HepG2 (cell line): ENCODE results near the gene ANO1.

Source experiments
- CBX5 ChIP-seq: sonication (generic); formaldehyde crosslinking; IDR thresholded peaks from 2 replicates; pipeline ENCODE4 v1.4.0; 2020; ENCODE audit warnings: missing genetic modification reagents, borderline replicate concordance
- EP300 ChIP-seq, 3 experiments: sonication (generic) in 1 of 3; formaldehyde crosslinking in 1 of 3; IDR thresholded peaks; 2 replicates each; pipeline versions ENCODE4 v1.5.1 to v1.6.1; 2011 to 2020; ENCODE audit warnings: low read depth in 2 of 3, low read length in 2 of 3, borderline replicate concordance in 1 of 3, improper control_type of control experiment in 1 of 3, mild to moderate bottlenecking in 1 of 3, missing genetic modification reagents in 1 of 3, moderate library complexity in 1 of 3
- HOXA3 ChIP-seq: sonication (generic); formaldehyde crosslinking; IDR thresholded peaks from 2 replicates; pipeline ENCODE4 v1.5.0; 2020; ENCODE audit warnings: missing genetic modification reagents
- MXI1 ChIP-seq: IDR thresholded peaks from 3 replicates; pipeline ENCODE4 v1.6.1; 2012; ENCODE audit warnings: low read depth, low read length, inconsistent platforms, borderline replicate concordance
- POLR2AphosphoS5 ChIP-seq: IDR thresholded peaks from 2 replicates; pipeline ENCODE4 v1.6.1; 2012; ENCODE audit warnings: low read depth, low read length
- RXRA ChIP-seq: sonication (generic); formaldehyde crosslinking; IDR thresholded peaks from 2 replicates; pipeline ENCODE4 v1.5.1; 2020; ENCODE audit warnings: missing genetic modification reagents
- SALL2 ChIP-seq: sonication (generic); formaldehyde crosslinking; IDR thresholded peaks from 2 replicates; pipeline ENCODE4 v1.8.1; 2023; ENCODE audit warnings: mild to moderate bottlenecking, missing genetic modification reagents, inconsistent platforms
- ZIK1 ChIP-seq: sonication (generic); formaldehyde crosslinking; IDR thresholded peaks from 2 replicates; pipeline ENCODE4 v1.5.0; 2020; ENCODE audit warnings: mild to moderate bottlenecking, low read depth, missing genetic modification reagents, borderline replicate concordance
- ZNF333 ChIP-seq: sonication (generic); formaldehyde crosslinking; IDR thresholded peaks from 2 replicates; pipeline ENCODE4 v1.4.0; 2020; ENCODE audit warnings: mild to moderate bottlenecking, missing genetic modification reagents, borderline replicate concordance
- ZNF589 ChIP-seq: sonication (generic); formaldehyde crosslinking; conservative IDR thresholded peaks from 2 replicates; pipeline ENCODE4 v1.8.0; 2022; ENCODE audit warnings: mild to moderate bottlenecking, moderate library complexity, missing genetic modification reagents
- TF ChIP-seq, protein P1 (sequence below): sonication (generic); formaldehyde crosslinking; IDR thresholded peaks from 2 replicates; pipeline ENCODE4 v1.9.0; 2021; ENCODE audit warnings: missing genetic modification reagents, borderline replicate concordance
- TF ChIP-seq, protein P2 (sequence below): sonication (generic); formaldehyde crosslinking; IDR thresholded peaks from 2 replicates; pipeline ENCODE4 v1.8.1; 2023; ENCODE audit warnings: missing genetic modification reagents, inconsistent platforms, borderline replicate concordance
- TF ChIP-seq, protein P3 (sequence below): sonication (generic); formaldehyde crosslinking; IDR thresholded peaks from one replicate; pipeline ENCODE4 v1.5.1; 2020; ENCODE audit warnings: mild to moderate bottlenecking, missing genetic modification reagents; ENCODE audit errors: not compliant biosample characterization
- TF ChIP-seq, protein P4 (sequence below): IDR thresholded peaks from 2 replicates; pipeline ENCODE4 v1.6.1; 2016; ENCODE audit warnings: control low read depth

DNA sequence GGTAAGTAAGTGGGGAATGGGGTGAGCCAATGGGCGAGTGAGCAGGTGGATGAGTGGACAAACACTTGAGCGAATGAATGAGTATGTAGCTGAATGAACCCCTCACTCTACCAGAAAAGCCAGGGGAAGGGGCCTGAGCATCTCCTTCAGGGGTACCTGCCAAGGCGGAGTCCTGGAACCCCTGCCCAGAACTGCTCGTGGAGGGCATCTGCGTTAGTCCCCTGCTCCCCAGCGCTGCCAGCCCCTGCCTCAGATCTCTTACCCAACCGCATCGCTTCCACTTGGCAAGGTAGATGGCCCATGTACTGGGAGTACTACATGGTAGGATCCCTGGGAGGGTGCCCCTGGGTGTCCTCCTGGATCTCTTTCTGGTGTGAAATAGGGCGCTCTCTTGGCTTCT, 7.4 kb upstream of the ANO1 start:
- TF ChIP-seq MXI1, result no peak
- no peak for TF ChIP-seq SALL2 (CRISPR knock-in tag)
- TF ChIP-seq POLR2AphosphoS5, result no peak
- no peak for TF ChIP-seq CBX5
- TF ChIP-seq, protein P1, sequence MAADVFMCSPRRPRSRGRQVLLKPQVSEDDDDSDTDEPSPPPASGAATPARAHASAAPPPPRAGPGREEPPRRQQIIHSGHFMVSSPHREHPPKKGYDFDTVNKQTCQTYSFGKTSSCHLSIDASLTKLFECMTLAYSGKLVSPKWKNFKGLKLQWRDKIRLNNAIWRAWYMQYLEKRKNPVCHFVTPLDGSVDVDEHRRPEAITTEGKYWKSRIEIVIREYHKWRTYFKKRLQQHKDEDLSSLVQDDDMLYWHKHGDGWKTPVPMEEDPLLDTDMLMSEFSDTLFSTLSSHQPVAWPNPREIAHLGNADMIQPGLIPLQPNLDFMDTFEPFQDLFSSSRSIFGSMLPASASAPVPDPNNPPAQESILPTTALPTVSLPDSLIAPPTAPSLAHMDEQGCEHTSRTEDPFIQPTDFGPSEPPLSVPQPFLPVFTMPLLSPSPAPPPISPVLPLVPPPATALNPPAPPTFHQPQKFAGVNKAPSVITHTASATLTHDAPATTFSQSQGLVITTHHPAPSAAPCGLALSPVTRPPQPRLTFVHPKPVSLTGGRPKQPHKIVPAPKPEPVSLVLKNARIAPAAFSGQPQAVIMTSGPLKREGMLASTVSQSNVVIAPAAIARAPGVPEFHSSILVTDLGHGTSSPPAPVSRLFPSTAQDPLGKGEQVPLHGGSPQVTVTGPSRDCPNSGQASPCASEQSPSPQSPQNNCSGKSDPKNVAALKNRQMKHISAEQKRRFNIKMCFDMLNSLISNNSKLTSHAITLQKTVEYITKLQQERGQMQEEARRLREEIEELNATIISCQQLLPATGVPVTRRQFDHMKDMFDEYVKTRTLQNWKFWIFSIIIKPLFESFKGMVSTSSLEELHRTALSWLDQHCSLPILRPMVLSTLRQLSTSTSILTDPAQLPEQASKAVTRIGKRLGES (CRISPR knock-in tag), result no peak
- no peak for TF ChIP-seq EP300 (IDR thresholded peaks at IDR 0.05; ENCODE audit: low read depth in 2 of 2, low read length in 2 of 2)
- no peak for TF ChIP-seq EP300 (CRISPR knock-in tag; IDR thresholded peaks at IDR 0.05; ENCODE audit: borderline replicate concordance)
- TF ChIP-seq, protein P2, sequence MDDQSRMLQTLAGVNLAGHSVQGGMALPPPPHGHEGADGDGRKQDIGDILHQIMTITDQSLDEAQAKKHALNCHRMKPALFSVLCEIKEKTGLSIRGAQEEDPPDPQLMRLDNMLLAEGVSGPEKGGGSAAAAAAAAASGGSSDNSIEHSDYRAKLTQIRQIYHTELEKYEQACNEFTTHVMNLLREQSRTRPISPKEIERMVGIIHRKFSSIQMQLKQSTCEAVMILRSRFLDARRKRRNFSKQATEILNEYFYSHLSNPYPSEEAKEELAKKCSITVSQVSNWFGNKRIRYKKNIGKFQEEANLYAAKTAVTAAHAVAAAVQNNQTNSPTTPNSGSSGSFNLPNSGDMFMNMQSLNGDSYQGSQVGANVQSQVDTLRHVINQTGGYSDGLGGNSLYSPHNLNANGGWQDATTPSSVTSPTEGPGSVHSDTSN (CRISPR knock-in tag), result no peak
- TF ChIP-seq RXRA, result no peak
- TF ChIP-seq HOXA3 (CRISPR knock-in tag), result no peak
- no peak for TF ChIP-seq ZNF333
- TF ChIP-seq, protein P3, sequence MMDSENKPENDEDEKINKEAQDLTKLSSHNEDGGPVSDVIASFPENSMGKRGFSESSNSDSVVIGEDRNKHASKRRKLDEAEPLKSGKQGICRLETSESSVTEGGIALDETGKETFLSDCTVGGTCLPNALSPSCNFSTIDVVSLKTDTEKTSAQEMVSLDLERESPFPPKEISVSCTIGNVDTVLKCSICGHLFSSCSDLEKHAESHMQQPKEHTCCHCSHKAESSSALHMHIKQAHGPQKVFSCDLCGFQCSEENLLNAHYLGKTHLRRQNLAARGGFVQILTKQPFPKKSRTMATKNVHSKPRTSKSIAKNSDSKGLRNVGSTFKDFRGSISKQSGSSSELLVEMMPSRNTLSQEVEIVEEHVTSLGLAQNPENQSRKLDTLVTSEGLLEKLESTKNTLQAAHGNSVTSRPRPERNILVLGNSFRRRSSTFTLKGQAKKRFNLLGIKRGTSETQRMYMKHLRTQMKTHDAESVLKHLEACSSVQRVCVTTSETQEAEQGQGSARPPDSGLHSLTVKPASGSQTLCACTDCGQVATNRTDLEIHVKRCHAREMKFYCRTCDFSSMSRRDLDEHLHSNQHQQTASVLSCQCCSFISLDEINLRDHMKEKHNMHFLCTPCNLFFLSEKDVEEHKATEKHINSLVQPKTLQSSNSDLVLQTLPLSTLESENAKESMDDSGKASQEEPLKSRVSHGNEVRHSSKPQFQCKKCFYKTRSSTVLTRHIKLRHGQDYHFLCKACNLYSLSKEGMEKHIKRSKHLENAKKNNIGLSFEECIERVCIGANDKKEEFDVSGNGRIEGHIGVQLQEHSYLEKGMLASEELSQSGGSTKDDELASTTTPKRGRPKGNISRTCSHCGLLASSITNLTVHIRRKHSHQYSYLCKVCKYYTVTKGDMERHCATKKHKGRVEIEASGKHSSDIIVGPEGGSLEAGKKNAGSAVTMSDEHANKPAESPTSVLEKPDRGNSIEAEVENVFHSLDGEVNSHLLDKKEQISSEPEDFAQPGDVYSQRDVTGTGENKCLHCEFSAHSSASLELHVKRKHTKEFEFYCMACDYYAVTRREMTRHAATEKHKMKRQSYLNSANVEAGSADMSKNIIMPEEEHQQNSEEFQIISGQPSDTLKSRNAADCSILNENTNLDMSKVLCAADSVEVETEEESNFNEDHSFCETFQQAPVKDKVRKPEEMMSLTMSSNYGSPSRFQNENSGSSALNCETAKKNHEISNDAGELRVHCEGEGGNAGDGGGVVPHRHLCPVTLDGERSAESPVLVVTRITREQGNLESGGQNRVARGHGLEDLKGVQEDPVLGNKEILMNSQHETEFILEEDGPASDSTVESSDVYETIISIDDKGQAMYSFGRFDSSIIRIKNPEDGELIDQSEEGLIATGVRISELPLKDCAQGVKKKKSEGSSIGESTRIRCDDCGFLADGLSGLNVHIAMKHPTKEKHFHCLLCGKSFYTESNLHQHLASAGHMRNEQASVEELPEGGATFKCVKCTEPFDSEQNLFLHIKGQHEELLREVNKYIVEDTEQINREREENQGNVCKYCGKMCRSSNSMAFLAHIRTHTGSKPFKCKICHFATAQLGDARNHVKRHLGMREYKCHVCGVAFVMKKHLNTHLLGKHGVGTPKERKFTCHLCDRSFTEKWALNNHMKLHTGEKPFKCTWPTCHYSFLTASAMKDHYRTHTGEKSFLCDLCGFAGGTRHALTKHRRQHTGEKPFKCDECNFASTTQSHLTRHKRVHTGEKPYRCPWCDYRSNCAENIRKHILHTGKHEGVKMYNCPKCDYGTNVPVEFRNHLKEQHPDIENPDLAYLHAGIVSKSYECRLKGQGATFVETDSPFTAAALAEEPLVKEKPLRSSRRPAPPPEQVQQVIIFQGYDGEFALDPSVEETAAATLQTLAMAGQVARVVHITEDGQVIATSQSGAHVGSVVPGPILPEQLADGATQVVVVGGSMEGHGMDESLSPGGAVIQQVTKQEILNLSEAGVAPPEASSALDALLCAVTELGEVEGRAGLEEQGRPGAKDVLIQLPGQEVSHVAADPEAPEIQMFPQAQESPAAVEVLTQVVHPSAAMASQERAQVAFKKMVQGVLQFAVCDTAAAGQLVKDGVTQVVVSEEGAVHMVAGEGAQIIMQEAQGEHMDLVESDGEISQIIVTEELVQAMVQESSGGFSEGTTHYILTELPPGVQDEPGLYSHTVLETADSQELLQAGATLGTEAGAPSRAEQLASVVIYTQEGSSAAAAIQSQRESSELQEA (CRISPR knock-in tag), result no peak
- TF ChIP-seq, protein P4, sequence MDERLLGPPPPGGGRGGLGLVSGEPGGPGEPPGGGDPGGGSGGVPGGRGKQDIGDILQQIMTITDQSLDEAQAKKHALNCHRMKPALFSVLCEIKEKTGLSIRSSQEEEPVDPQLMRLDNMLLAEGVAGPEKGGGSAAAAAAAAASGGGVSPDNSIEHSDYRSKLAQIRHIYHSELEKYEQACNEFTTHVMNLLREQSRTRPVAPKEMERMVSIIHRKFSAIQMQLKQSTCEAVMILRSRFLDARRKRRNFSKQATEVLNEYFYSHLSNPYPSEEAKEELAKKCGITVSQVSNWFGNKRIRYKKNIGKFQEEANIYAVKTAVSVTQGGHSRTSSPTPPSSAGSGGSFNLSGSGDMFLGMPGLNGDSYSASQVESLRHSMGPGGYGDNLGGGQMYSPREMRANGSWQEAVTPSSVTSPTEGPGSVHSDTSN (CRISPR knock-in tag), result no peak
- no peak for TF ChIP-seq ZNF589
- TF ChIP-seq ZIK1, result no peak
